K562 treated with DMSO at 1 percent for 12 hours (cell line): ENCODE measurements around the gene CALN1. TPM values are rescaled to one million over a fixed set of nuclear protein-coding genes. Genes with fewer than 3 reads are reported as not detected.

Source experiments
- total RNA-seq: library from RNA; unstranded; fragments of 300-600 nt; gene quantifications from 2 replicates; pipeline ENCODE4 v1.2.3, GENCODE V29; 2022; ENCODE audit not compliant: insufficient read depth

The CALN1 gene
- 2.4 and 3.9 TPM in 2 replicates for total RNA-seq

GRCh38 chr7:72412121-72412618, at the start of gene CALN1:
Gene CALN1, minus strand, starts transcription at chr7:72412338.

